A673 (cell line): ENCODE results near the gene KRTAP4-3.

Experiments
- CTCF ChIP-seq: fragments of 300-800, 200-600 bp; sonication (generic); conservative IDR thresholded peaks from 2 replicates; pipeline ENCODE4 v1.5.1; 2017; ENCODE audit warnings: low read depth, mild to moderate bottlenecking, antibody characterized with exemption, low read length, moderate library complexity, mixed read lengths
- EZH2 ChIP-seq: fragments of 200-600 bp; sonication (generic); IDR thresholded peaks from 2 replicates; pipeline ENCODE4 v1.6.1; 2017; ENCODE audit warnings: borderline replicate concordance, low read depth, mild to moderate bottlenecking, mixed read lengths, antibody characterized with exemption, low read length; ENCODE audit not compliant: poor library complexity, severe bottlenecking

GRCh38 chr17:41167561-41167960 lies 460 bp downstream of the KRTAP4-3 start:
- no peak for TF ChIP-seq CTCF
- TF ChIP-seq EZH2 = no peak
